ENCODE data around the gene ELMO3. TPM values are rescaled to one million over a fixed set of nuclear protein-coding genes. Genes with fewer than 3 reads are reported as not detected.
A peak's percentile ranks its signal among the peaks of the same experiment; 100 is the strongest.

ELMO3 gene
- total RNA-seq, 1 experiment from 2014 or later, result 2.0 TPM

- no TSS peak for BruUV-seq (replicated peaks)
- POLR2A ChIA-PET, result interaction anchor here (0.6 kb wide), 1 partner anchor 21 kb away, joined by 3 read pairs; no protein-coding TSS in a partner anchor
- H3K4me3 ChIP-seq (ENCODE audit: low read depth in 2 of 2, low read length in 2 of 2), result no peak overlapping the region
- ATAC-seq, result no peak
- H3K4me1 ChIP-seq (ENCODE audit: control insufficient read depth, insufficient read depth, low read length), result no peaks in the 10 kb centered on the region
- in situ Hi-C loops (cut with HindIII; ENCODE audit: low pct_unique_long_range_greater_than_20kb, low sequenced_read_pairs) (no loop called here), intact Hi-C loops (cut with micrococcal nuclease; ENCODE audit: unreplicated experiment) (no loop called here)
- no peaks in the 10 kb centered on the region for H3K27me3 ChIP-seq (ENCODE audit: control insufficient read depth, insufficient read depth, low read length)
- H3K36me3 ChIP-seq (ENCODE audit: control insufficient read depth, insufficient read depth, low read length), result no peaks in the 10 kb centered on the region
- CTCF ChIA-PET, result no interaction called here
- DNase-seq (ENCODE audit: low read depth, low spot score), result no peak
- H3K27ac ChIP-seq (ENCODE audit: low read length), result no peak overlapping the region
- H3K9me3 ChIP-seq (ENCODE audit: control insufficient read depth, insufficient read depth, low read depth, low read length), result no peaks in the 10 kb centered on the region
- TF ChIP-seq TCF7L2 (IDR thresholded peaks at IDR 0.05; ENCODE audit: low read depth, low read length) (no peak), REST (IDR thresholded peaks at IDR 0.05; ENCODE audit: insufficient read depth in 1 of 2, low read depth in 2 of 2, low read length in 1 of 2) (no peak), CTCF (IDR thresholded peaks at IDR 0.05) (no peak), SIN3A (IDR thresholded peaks at IDR 0.05; ENCODE audit: borderline replicate concordance, insufficient read depth, low read depth, low read length) (no peak), POLR2AphosphoS5 (IDR thresholded peaks at IDR 0.05; ENCODE audit: low read depth, low read length) (no peak)
Observed at GRCh38 chr16:67235816-67236562, 37.1 kb downstream of the ELMO3 start.

DNA sequence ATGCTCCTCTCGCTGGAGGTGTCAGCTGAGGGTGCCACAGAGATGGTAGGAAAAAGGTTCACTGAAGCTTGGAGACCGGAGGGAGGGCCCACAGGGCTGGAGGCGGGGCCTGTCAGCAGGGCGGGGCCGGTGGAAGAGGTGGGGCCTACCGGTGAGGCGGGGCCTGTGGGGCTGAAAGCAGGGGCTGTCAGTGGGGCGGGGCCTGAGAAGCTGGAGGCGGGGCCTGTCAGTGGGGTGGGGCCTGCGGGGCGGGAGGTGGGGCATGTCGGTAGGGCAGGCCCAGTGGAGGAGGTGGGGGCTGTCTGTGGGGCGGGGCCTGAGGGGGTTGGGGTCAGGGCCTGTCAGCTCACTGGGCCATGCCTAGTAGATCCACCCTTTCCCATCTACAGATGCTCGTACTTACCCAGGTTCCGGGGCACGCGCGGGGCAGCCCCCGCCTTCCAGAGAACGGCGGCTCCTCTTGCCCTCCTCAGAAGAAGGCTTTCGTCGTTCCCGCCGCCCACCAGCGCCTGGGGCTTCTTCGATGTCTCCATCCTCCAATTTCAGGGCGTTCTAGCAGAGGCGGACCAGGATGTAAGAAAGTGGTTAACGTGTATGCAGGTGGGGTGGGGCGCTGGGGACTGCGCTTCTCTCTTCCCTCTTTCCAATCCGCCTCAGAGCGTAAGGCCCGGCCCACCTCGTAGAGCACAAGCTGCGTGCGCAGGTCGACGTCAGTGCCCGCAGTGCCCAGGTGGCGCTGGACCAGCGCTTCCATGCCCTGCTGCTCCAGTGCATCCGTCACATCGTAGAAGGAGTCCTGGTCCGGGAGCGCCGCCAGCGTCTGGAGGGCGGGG, 37.8 kb downstream of the ELMO3 start:
- Histone ChIP-seq H3K4me3 (ENCODE audit: low read depth in 2 of 2, low read length in 2 of 2) (no peak overlapping the region), H3K4me1 (ENCODE audit: control insufficient read depth, insufficient read depth, low read length) (peaks cover 5% of the 10 kb centered on the region; the same call in 1 of the 2 replicates), H3K36me3 (ENCODE audit: control insufficient read depth, insufficient read depth, low read length) (no peaks in the 10 kb centered on the region), H3K27me3 (ENCODE audit: control insufficient read depth, insufficient read depth, low read length) (no peaks in the 10 kb centered on the region), H3K27ac (ENCODE audit: low read length) (no peak overlapping the region), H3K9me3 (ENCODE audit: control insufficient read depth, insufficient read depth, low read depth, low read length) (no peaks in the 10 kb centered on the region)
- no TSS peak for BruUV-seq (replicated peaks)
- in situ Hi-C loops (cut with HindIII; ENCODE audit: low pct_unique_long_range_greater_than_20kb, low sequenced_read_pairs), result no loop called here
- no peak for DNase-seq (ENCODE audit: low read depth, low spot score)
- POLR2A ChIA-PET, result interaction anchor here (0.6 kb wide), 1 partner anchor 22 kb away, joined by 3 read pairs; no protein-coding TSS in a partner anchor
- peak; percentile 65 for ATAC-seq
- intact Hi-C loops (cut with micrococcal nuclease; ENCODE audit: unreplicated experiment), result no loop called here
- CTCF ChIA-PET, result no interaction called here
- TF ChIP-seq POLR2AphosphoS5 (IDR thresholded peaks at IDR 0.05; ENCODE audit: low read depth, low read length) (no peak), REST (IDR thresholded peaks at IDR 0.05; ENCODE audit: insufficient read depth in 1 of 2, low read depth in 2 of 2, low read length in 1 of 2) (no peak), SIN3A (IDR thresholded peaks at IDR 0.05; ENCODE audit: borderline replicate concordance, insufficient read depth, low read depth, low read length) (no peak)
